Kidney (tissue), 14 donors: ENCODE results near the gene NIPAL1. TPM values are rescaled to one million over a fixed set of nuclear protein-coding genes. Genes with fewer than 3 reads are reported as not detected.

Experiments
- DNase-seq, 5 donors: peaks; one replicate each; pipeline ENCODE4 v3.0.0-alpha.2; 2013 to 2020
- FAIRE-seq: peaks from 2 replicates; lab custom pipeline; 2012; peaks lifted over from hg19 to GRCh38; lab: Jason Lieb, UNC
- H3K27ac ChIP-seq, 2 donors: one replicate each; pipeline ENCODE4 v1.7.0; 2013; ENCODE audit warnings: low read depth in 2 of 2, low read length in 2 of 2, inconsistent platforms in 1 of 2
- H3K27me3 ChIP-seq: one replicate; pipeline ENCODE4 v1.7.1; 2013; ENCODE audit warnings: low read length, inconsistent platforms; ENCODE audit not compliant: control insufficient read depth, insufficient read depth
- H3K36me3 ChIP-seq, 3 donors: one replicate each; pipeline versions ENCODE4 v1.7.0 to v1.7.1; 2013; ENCODE audit warnings: low read length in 3 of 3, control low read depth in 1 of 3, inconsistent platforms in 1 of 3; ENCODE audit not compliant: insufficient read depth in 3 of 3, control insufficient read depth in 2 of 3
- H3K4me1 ChIP-seq, 3 donors: one replicate each; pipeline versions ENCODE4 v1.7.0 to v1.7.1; 2013; ENCODE audit warnings: low read length in 3 of 3, inconsistent platforms in 1 of 3, low read depth in 1 of 3; ENCODE audit not compliant: control insufficient read depth in 2 of 3, insufficient read depth in 2 of 3
- H3K4me3 ChIP-seq, 3 donors: one replicate each; pipeline versions ENCODE4 v1.7.0 to v1.8.1; 2013; ENCODE audit warnings: low read length in 3 of 3, control low read depth in 1 of 3, inconsistent platforms in 1 of 3
- H3K9ac ChIP-seq, 3 donors: one replicate each; pipeline versions ENCODE4 v1.7.0 to v1.7.1; 2013; ENCODE audit warnings: low read length in 3 of 3, control low read depth in 1 of 3, inconsistent platforms in 1 of 3
- H3K9me3 ChIP-seq, 3 donors: one replicate each; pipeline versions ENCODE4 v1.7.0 to v1.7.1; 2013; ENCODE audit warnings: low read length in 3 of 3, control low read depth in 1 of 3, inconsistent platforms in 1 of 3; ENCODE audit not compliant: control insufficient read depth in 2 of 3, insufficient read depth in 1 of 3
- CTCF ChIP-seq: IDR thresholded peaks from 3 replicates; pipeline ENCODE4 v1.5.1; 2012; ENCODE audit warnings: mild to moderate bottlenecking, moderate library complexity, borderline replicate concordance; ENCODE audit not compliant: insufficient read depth; ENCODE audit errors: extremely low read depth
- intact Hi-C: fragments of 100-400 bp; cut with DNase I; formaldehyde crosslinking; loops from one replicate; pipeline ENCODE4 v1.11.1; 2022
- polyA plus RNA-seq: library from polyadenylated mRNA; stranded (reverse); fragments of 350-450 nt; fragmentation: Illumina TruSeq; extraction: RNeasy Lipid Tissue Mini Kit (QIAGEN cat#74804); gene quantifications from one replicate; pipeline ENCODE4 v1.2.3, GENCODE V29; 2014; ENCODE audit warnings: low read depth, low replicate concordance; ENCODE audit not compliant: insufficient read depth
- total RNA-seq: library from RNA; stranded (reverse); fragmentation: NEBNext Ultra II Directional; extraction: Animal tissue kit (Norgen Biotek cat#: 25700); gene quantifications from one replicate; pipeline ENCODE4 v1.2.1, GENCODE V29; 2021
- donor health status: control.
- donor health status: control.
- donor health status: control.
- donor health status: control.
- donor health status: control.
- donor health status: DM: yes; HTN: yes; CAD: no.
- donor health status: Normal renal cell carcinoma (clear cell type).

The NIPAL1 gene
- total and polyA plus RNA-seq, 2 donors from 2014 or later, result 1.4 to 6.9 TPM

DNA sequence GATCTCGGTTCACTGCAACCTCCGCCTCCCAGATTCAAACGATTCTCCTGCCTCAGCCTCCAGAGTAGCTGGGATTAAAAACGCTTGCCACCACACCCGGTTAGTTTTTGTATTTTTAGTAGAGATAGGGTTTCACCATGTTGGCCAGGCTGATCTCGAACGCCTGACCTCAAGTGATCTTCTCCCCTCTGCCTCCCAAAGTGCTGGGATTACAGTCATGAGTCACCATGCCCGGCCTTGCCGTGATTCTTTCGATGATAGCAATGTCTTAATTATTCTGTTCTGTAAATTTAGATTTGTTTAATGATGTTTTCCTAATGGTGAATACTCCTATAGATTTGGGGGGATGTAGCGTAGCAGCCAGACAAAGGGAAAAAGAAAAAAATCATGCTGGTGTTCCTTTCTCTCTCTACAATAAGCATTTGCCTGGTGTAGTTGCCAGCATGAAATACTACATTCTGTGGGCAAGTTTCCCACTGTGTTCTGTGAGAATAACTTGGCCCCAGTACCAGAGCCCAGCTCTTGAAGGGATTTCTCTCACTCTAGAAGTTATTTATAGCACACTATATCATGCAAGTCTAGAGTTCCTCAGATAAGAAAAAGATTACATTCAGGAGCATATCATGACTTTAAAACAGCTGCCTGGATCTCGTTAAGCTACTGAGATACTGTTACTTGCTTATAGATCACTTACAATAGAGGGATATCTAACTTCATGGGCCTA, 15.4 kb downstream of the NIPAL1 start:
- no peak overlapping the region for H3K27ac ChIP-seq
- no peaks in the 10 kb centered on the region for H3K9me3 ChIP-seq
- TF ChIP-seq CTCF, result no peak
- H3K36me3 ChIP-seq, result no peaks in the 10 kb centered on the region
- no peak overlapping the region for H3K4me3 ChIP-seq
- H3K27me3 ChIP-seq, result no peaks in the 10 kb centered on the region
- intact Hi-C loops, result no loop called here
- no peak for FAIRE-seq
- no peaks in the 10 kb centered on the region for H3K4me1 ChIP-seq
- no peak for DNase-seq
- H3K9ac ChIP-seq, result no peak overlapping the region

DNA sequence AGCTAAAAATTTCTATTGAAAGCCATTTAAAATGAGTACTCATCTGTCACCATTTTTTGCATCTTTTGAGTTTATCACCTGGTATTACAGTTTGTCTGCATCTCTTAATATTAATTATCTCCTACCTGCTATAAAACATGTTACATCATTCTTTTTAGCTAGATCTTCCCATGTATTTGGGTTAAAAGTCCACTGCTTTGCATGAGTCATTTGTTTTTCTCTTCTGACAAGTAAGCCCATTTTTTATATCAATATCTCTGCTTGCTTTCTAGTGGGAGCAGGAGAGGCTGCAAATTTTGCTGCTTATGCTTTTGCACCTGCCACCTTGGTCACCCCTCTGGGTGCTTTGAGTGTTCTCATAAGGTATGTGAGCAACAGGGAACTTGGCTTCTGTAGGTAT, 16.1 kb downstream of the NIPAL1 start:
- DNase-seq, result no peak

GRCh38 chr4:48033412-48033811, 16.8 kb downstream of the NIPAL1 start:
- no peak overlapping the region for H3K4me3 ChIP-seq
- no peaks in the 10 kb centered on the region for H3K4me1 ChIP-seq
- no peaks in the 10 kb centered on the region for H3K27me3 ChIP-seq
- H3K36me3 ChIP-seq, result no peaks in the 10 kb centered on the region
- FAIRE-seq, result no peak
- no peaks in the 10 kb centered on the region for H3K9me3 ChIP-seq
- no peak for DNase-seq
- no peak overlapping the region for H3K9ac ChIP-seq
- TF ChIP-seq CTCF, result no peak
- intact Hi-C loops, result no loop called here
- H3K27ac ChIP-seq, result no peak overlapping the region

More for the DNA sequence above, 16.1 kb downstream of the NIPAL1 start:
- Histone ChIP-seq H3K27me3 (no peaks in the 10 kb centered on the region), H3K36me3 (no peaks in the 10 kb centered on the region), H3K9me3 (no peaks in the 10 kb centered on the region), H3K4me1 (no peaks in the 10 kb centered on the region), H3K27ac (no peak overlapping the region), H3K9ac (no peak overlapping the region), H3K4me3 (no peak overlapping the region)
- intact Hi-C loops, result no loop called here
- TF ChIP-seq CTCF, result no peak
- FAIRE-seq, result no peak
